B cell (primary cell): Measurements from ENCODE around the gene INPP5B. TPM values are rescaled to one million over a fixed set of nuclear protein-coding genes. Genes with fewer than 3 reads are reported as not detected.
"Not testable (repeated sequence)": the region's sequence is repeated elsewhere in the genome, so short reads cannot be mapped to it uniquely, and the experiment has no call there.

Experiments used
- ATAC-seq: fragments of 200-7000 bp; cut with Tn5 transposase; one replicate; pipeline ENCODE4 v1.10.0; 2021; ENCODE audit warnings: low read depth, mild to moderate bottlenecking, moderate number of reproducible peaks, moderate library complexity
- CTCF ChIA-PET: fragments of 350-600 bp; sonication (Branson Sonifier 250); formaldehyde crosslinking; loops from one replicate; lab custom pipeline; 2021; ENCODE audit warnings: antibody characterized with exemption, inconsistent platforms; lab: Charles Lee
- POLR2A ChIA-PET: fragments of 350-600 bp; sonication (Branson Sonifier 250); formaldehyde crosslinking; loops from one replicate; lab custom pipeline; 2021; ENCODE audit warnings: antibody characterized with exemption; lab: Charles Lee
- DNase-seq: peaks from one replicate; pipeline ENCODE4 v3.0.0; 2013
- H2AFZ ChIP-seq: 2 replicates; pipeline ENCODE4 v1.6.1; 2012; ENCODE audit warnings: mild to moderate bottlenecking, low read depth, low read length; ENCODE audit not compliant: insufficient read depth, poor library complexity, severe bottlenecking
- H3K27ac ChIP-seq, 2 donors: 1 replicate in 1 of 2; 2 replicates in 1 of 2; pipeline ENCODE4 v1.5.1; 2012 to 2013; ENCODE audit warnings: low read length in 2 of 2, mild to moderate bottlenecking in 2 of 2, moderate library complexity in 1 of 2
- H3K27me3 ChIP-seq, 4 experiments: fragments of 200-600 bp in 1 of 4; sonication (generic) in 1 of 4; replicated peaks in 1 of 4; 1 replicate in 2 of 4; 2 replicates in 2 of 4; pipeline versions ENCODE4 v1.6.1 to v1.7.0; 2013 to 2016; ENCODE audit warnings: low read length in 3 of 4, mild to moderate bottlenecking in 2 of 4, mixed read lengths in 1 of 4, moderate library complexity in 1 of 4; ENCODE audit not compliant: insufficient read depth in 4 of 4, control insufficient read depth in 3 of 4; ENCODE audit errors: control extremely low read depth in 1 of 4
- H3K36me3 ChIP-seq, 2 experiments: replicated peaks in 1 of 2; 1 replicate in 1 of 2; 2 replicates in 1 of 2; pipeline versions ENCODE4 v1.6.1 to v1.7.1; 2013; ENCODE audit warnings: low read length in 1 of 2; ENCODE audit not compliant: insufficient read depth in 2 of 2, control insufficient read depth in 1 of 2; ENCODE audit errors: control extremely low read depth in 1 of 2, extremely low read depth in 1 of 2
- H3K4me1 ChIP-seq, 2 donors: fragments of 200-600 bp in 1 of 2; sonication (generic) in 1 of 2; 1 replicate in 1 of 2; 2 replicates in 1 of 2; pipeline versions ENCODE4 v1.5.1 to v1.6.1; 2013 to 2017; ENCODE audit warnings: low read length in 2 of 2; ENCODE audit not compliant: control insufficient read depth in 2 of 2, insufficient read depth in 2 of 2
- H3K4me2 ChIP-seq: replicated peaks from 2 replicates; pipeline ENCODE3; 2012; ENCODE audit warnings: mild to moderate bottlenecking, low read depth, low read length; ENCODE audit not compliant: poor library complexity, severe bottlenecking
- H3K4me3 ChIP-seq, 5 experiments: fragments of 200-600 bp in 1 of 5; sonication (generic) in 1 of 5; 1 replicate in 3 of 5; 2 replicates in 2 of 5; pipeline versions ENCODE4 v1.5.1 to v1.7.0; 2011 to 2016; ENCODE audit warnings: low read length in 4 of 5, mild to moderate bottlenecking in 4 of 5, low read depth in 2 of 5, control low read depth in 1 of 5, moderate library complexity in 1 of 5; ENCODE audit not compliant: insufficient read depth in 1 of 5; ENCODE audit errors: control extremely low read depth in 1 of 5, extremely low read depth in 1 of 5
- H3K79me2 ChIP-seq: fragments of 200-600 bp; sonication (generic); one replicate; pipeline ENCODE4 v1.6.0; 2016; ENCODE audit warnings: low read length; ENCODE audit not compliant: control insufficient read depth, insufficient read depth
- H3K9ac ChIP-seq: fragments of 200-600 bp; sonication (generic); 2 replicates; pipeline ENCODE4 v1.6.1; 2017; ENCODE audit warnings: mild to moderate bottlenecking, low read length, moderate library complexity
- H3K9me3 ChIP-seq, 3 donors: one replicate each; pipeline versions ENCODE4 v1.6.1 to v1.7.1; 2013; ENCODE audit warnings: low read length in 2 of 3; ENCODE audit not compliant: control insufficient read depth in 2 of 3, insufficient read depth in 1 of 3; ENCODE audit errors: control extremely low read depth in 1 of 3
- H4K20me1 ChIP-seq: 2 replicates; pipeline ENCODE4 v1.6.0; 2012; ENCODE audit warnings: mild to moderate bottlenecking, low read length; ENCODE audit not compliant: insufficient read depth, control insufficient read depth, poor library complexity, severe bottlenecking
- H3K27ac Mint-ChIP-seq: one replicate; pipeline ENCODE4 v1.8.0; 2021; ENCODE audit warnings: mixed read lengths
- H3K27me3 Mint-ChIP-seq: one replicate; pipeline ENCODE4 v1.8.0; 2021; ENCODE audit warnings: mixed read lengths
- H3K4me1 Mint-ChIP-seq: one replicate; pipeline ENCODE4 v1.8.0; 2021; ENCODE audit warnings: mixed read lengths
- H3K4me3 Mint-ChIP-seq: one replicate; pipeline ENCODE4 v1.8.0; 2021; ENCODE audit warnings: mixed read lengths
- H3K9me3 Mint-ChIP-seq: one replicate; pipeline ENCODE4 v1.8.0; 2022; ENCODE audit warnings: mixed read lengths; ENCODE audit not compliant: insufficient read depth
- CTCF ChIP-seq: fragments of 200-600 bp; IDR thresholded peaks from one replicate; pipeline ENCODE4 v1.8.0; 2022; ENCODE audit warnings: antibody characterized with exemption, mild to moderate bottlenecking
- EZH2 ChIP-seq: IDR thresholded peaks from 2 replicates; pipeline ENCODE4 v1.6.1; 2012; ENCODE audit warnings: borderline replicate concordance, low read depth, mild to moderate bottlenecking, moderate library complexity, low read length; ENCODE audit not compliant: insufficient read depth, poor library complexity, severe bottlenecking
- WGBS: methylation state at CpG from one replicate; pipeline ENCODE4 v1.1.5; 2013; ENCODE audit warnings: missing lambda C conversion rate; ENCODE audit not compliant: insufficient coverage; 5-methylcytosine and 5-hydroxymethylcytosine counted together
- intact Hi-C: fragments of 100-400 bp; cut with micrococcal nuclease; formaldehyde crosslinking; loops from one replicate; pipeline ENCODE4 v1.10.0; 2022
- polyA plus RNA-seq: library from polyadenylated mRNA; depleted of rRNA; stranded (reverse); fragments of >200 nt; gene quantifications from 2 replicates; pipeline ENCODE4 v1.2.3, GENCODE V29; 2012
- total RNA-seq, 2 donors: library from RNA; stranded (reverse); fragments of 120-200 nt in 1 of 2; gene quantifications; 1 replicate in 1 of 2; 2 replicates in 1 of 2; pipeline versions ENCODE4 v1.2.3 to v1.2.4, GENCODE V29; 2013 to 2022

Gene INPP5B
- total and polyA plus RNA-seq, 2 donors (not counting 1 experiment from before 2014, with no cell fraction given) = 45.4 to 63.3 TPM

- intact Hi-C loops = no loop called here
- no peak for ATAC-seq
- Histone ChIP-seq H3K36me3 (peaks cover 3 to 12% of the 10 kb centered on the region in 2 experiments), H2AFZ (no peak overlapping the region), H3K4me1 (peaks cover 19 to 24% of the 10 kb centered on the region in 2 donors), H3K4me2 (no peak overlapping the region), H3K79me2 (peaks cover 93% of the 10 kb centered on the region), H3K27me3 (no peaks in the 10 kb centered on the region), H3K9me3 (peaks cover 0 to 9% (median 7%) of the 10 kb centered on the region in 3 donors), H3K4me3 (no peak overlapping the region), H3K27ac (no peak overlapping the region), H4K20me1 (peaks cover 67% of the 10 kb centered on the region), H3K9ac (no peak overlapping the region)
- Mint-ChIP-seq H3K9me3 (no peaks in the 10 kb centered on the region), H3K4me3 (no peak overlapping the region), H3K4me1 (peaks cover 26% of the 10 kb centered on the region), H3K27me3 (no peaks in the 10 kb centered on the region), H3K27ac (no peak overlapping the region)
- 100% methylated on average over 1 of the region's 2 CpGs for WGBS
- TF ChIP-seq EZH2 = no peak
- no peak for TF ChIP-seq CTCF
- POLR2A ChIA-PET = no interaction called here
- no peak for DNase-seq
- CTCF ChIA-PET = interaction anchor here (1.2 kb wide), 1 partner anchor 10 kb away, joined by 4 read pairs; no protein-coding TSS in a partner anchor
These were observed 31.3 kb downstream of the INPP5B start for GRCh38 chr1:37915476-37916093.

- CTCF ChIA-PET = interaction anchor here (1.0 to 1.2 kb wide), 2 partner anchors 11 to 21 kb away, joined by 3 to 4 read pairs; no protein-coding TSS in a partner anchor
- H3K4me3 Mint-ChIP-seq = no peak overlapping the region
- no peaks in the 10 kb centered on the region for H3K9me3 Mint-ChIP-seq
- H3K9ac ChIP-seq = no peak overlapping the region
- DNase-seq (no peak), ATAC-seq (no peak)
- no peaks in the 10 kb centered on the region for H3K27me3 ChIP-seq
- no CpG with 5 or more reads among the region's 4 CpGs for WGBS
- peaks cover 86% of the 10 kb centered on the region for H3K79me2 ChIP-seq
- H3K27me3 Mint-ChIP-seq = no peaks in the 10 kb centered on the region
- H3K9me3 ChIP-seq = peaks cover 0 to 9% (median 7%) of the 10 kb centered on the region in 3 donors
- peaks cover 61% of the 10 kb centered on the region for H4K20me1 ChIP-seq
- POLR2A ChIA-PET = no interaction called here
- peaks cover 3 to 12% of the 10 kb centered on the region in 2 experiments for H3K36me3 ChIP-seq
- H3K27ac ChIP-seq = no peak overlapping the region
- no peak overlapping the region for H3K27ac Mint-ChIP-seq
- peaks cover 12 to 17% of the 10 kb centered on the region in 2 donors for H3K4me1 ChIP-seq
- H3K4me2 ChIP-seq = no peak overlapping the region
- no peak overlapping the region for H2AFZ ChIP-seq
- peaks cover 19% of the 10 kb centered on the region for H3K4me1 Mint-ChIP-seq
- no peak overlapping the region for H3K4me3 ChIP-seq
- intact Hi-C loops = no loop called here
- no peak for TF ChIP-seq EZH2
These were observed 32.0 kb downstream of the INPP5B start for GRCh38 chr1:37914719-37915475.

GRCh38 chr1:37911478-37911877 lies 35.4 kb downstream of the INPP5B start:
- H3K27me3 Mint-ChIP-seq, H3K27ac ChIP-seq, POLR2A ChIA-PET, H2AFZ ChIP-seq, H3K27me3 ChIP-seq, H3K4me1 Mint-ChIP-seq, H3K9me3 Mint-ChIP-seq, intact Hi-C loops, H3K4me3 Mint-ChIP-seq, H3K4me2 ChIP-seq, DNase-seq, CTCF ChIA-PET, H3K36me3 ChIP-seq, H3K9ac ChIP-seq, H3K4me1 ChIP-seq, H3K4me3 ChIP-seq, ATAC-seq, H3K27ac Mint-ChIP-seq: not testable (repeated sequence)
- Histone ChIP-seq H3K9me3 (peaks cover 1 to 12% (median 7%) of the 10 kb centered on the region in 3 donors), H3K79me2 (peaks cover 64% of the 10 kb centered on the region), H4K20me1 (peaks cover 36% of the 10 kb centered on the region)
- 91% methylated on average over 3 of the region's 3 CpGs for WGBS
